GM19240 (cell line): ENCODE results near the gene KIF13A.

Experiments used
- DNase-seq: peaks from one replicate; pipeline ENCODE4 v3.0.0; 2011; ENCODE audit warnings: low spot score; ENCODE audit not compliant: insufficient read length

The KIF13A gene

GRCh38 chr6:17728551-17729222, 258.7 kb downstream of the KIF13A start:
- DNase-seq = no peak

DNA sequence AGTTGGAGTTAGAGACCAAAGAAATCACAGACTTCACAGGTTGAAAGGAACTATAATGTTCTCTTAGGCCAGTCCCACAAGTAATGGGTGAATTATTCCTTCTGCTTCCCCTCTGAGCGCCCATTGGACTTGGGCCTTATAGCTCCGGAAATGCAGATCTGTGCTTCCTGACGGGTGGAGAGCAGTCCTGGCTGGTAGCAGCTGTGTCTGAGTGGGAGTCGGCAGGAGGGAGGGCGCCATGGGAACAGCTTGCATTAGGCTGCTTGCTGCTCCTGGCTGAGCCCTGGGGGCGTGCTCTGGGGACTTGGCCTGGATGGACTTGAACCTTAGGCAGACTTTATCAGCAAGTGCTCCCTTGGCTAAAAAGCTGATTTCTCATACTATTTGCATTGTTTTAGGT, 262.4 kb downstream of the KIF13A start:
- no peak for DNase-seq

DNA sequence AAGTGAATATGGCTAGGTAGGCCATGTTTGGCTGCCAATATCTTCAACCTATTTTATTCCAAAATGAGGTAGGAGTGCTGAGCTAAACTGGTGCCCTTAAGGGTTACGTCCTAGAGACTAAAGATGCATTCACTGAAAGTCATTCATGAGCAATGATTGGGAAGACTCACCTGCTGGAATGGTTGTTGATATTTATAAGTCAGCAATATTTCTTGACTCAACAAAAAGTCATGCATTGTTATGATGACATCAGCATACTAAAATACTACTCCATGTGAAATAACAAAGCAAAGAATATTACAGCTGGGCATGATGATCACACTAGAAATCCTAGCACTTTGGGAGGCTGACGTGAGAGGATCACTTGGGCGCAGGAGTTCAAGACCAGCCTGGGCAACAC, 263.1 kb downstream of the KIF13A start:
- DNase-seq = no peak

DNA sequence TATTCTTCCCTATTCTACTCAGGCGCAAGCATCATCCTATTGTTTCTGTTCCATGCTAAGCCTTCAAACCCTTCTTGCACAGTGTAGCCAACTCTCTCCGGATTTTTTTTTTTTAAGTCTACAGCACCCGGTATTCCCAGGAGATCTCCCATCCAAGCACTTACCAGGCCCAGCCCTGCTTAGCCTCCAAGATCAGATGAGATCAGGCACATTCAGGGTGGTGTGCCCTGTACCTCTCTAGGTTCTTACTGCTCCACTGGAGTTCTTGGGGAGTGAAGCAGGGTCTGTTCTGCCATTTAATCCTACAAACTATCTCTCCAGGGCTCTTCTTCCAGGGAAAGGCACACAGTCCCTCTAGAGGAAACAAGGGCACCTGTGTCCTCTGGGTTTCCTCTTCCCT, 265.8 kb downstream of the KIF13A start:
- DNase-seq = no peak

GRCh38 chr6:17719323-17720041, 268.0 kb downstream of the KIF13A start:
- DNase-seq = no peak

DNA sequence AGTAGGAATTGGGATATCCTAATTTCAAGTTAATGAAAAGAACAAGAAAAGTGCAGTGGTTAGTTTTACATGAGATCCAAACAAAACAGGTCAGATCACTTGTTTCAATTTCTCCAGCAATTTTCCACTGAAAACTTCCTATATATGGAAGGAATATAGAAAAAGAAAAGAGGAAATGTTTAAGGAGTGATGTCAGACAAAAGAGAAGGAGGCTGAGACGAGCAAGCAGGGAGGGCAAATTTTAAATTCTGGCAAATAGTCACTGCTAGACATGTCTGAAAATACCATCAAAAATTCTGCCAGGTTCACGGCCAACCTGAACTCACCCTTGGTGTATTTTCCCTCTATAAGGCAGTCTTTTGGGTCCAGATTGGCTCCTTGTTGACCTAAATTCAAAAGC, 271.2 kb downstream of the KIF13A start:
- no peak for DNase-seq

DNA sequence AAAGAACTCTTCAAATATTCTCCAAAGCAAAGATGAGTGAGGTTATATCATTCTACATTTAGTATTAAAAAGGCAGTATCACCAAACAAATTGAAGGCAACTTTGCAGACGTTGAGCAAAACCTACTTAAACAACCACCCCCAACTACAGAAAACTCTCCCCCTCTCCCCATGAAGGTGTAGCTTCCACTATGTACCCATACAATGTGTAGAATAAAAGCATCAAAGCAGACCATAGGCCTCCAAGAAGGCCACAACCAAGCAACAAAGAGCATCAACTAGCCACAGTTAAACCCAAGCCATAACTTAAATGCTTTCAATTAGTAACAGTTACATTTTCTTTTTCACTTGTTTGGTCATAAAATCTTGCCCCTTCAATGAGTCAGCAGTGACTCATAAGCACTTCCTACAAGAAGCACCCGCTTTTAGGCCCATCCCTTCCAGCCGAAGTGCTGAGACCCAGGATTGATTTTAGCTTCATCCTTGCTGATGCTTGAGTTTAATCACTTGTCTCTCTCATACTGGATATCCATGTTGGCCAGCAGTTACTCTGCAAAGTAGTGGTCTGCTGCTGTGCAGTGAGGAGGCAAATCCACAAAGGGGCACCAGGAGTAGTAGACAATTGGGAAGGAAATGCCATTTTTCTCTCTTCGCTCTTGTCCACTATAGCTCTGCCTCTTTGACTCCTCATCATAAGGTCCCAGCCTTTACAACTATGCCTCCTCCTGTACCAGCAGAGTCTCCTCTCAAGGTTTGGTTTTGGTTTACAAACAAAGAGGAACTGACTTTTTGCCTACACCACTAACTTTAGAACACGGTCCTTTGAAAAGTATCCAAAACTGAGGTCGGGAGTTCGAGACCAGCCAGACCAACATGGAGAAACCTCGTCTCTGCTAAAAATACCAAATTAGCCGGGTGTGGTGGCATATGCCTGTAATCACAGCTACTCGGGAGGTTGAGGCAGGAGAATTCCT, 272.3 kb downstream of the KIF13A start:
- DNase-seq = no peak

DNA sequence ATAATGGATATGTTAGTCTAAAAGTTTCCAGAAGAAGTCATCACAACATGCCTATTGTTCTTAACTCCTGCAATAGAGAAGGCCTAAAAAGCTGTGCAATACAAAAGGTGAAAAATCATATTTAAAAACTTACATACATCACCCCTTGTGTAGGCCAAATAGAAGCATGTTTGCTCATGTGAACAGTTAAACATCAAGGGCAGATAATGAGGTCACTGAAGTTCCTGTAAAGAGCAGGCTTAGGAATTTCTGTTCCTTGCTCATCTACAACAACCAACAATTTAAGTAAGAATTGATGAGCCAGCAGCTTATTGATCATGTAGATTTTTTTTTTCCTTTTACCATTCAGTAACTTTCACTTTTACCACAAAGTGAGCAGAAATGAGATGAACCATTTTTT, 273.3 kb downstream of the KIF13A start:
- no peak for DNase-seq

DNA sequence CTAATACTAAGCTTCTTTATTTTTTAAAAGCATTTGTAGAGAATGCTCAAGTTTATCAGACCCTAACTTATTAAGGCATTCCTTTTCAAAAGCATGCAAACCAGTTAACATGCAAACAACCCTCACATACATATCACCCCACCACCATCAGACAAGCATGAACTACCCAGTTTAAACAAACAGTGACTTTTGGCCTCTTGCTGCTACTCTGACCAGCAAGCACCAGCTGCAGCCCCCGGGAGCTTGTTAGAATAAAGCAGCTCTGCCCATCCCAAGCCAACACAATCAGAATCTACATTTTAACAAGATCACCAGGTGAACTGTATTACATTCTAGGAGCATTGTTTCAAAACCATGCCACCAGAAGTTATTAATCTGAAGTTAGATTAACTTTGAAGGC, 274.9 kb downstream of the KIF13A start:
- no peak for DNase-seq

DNA sequence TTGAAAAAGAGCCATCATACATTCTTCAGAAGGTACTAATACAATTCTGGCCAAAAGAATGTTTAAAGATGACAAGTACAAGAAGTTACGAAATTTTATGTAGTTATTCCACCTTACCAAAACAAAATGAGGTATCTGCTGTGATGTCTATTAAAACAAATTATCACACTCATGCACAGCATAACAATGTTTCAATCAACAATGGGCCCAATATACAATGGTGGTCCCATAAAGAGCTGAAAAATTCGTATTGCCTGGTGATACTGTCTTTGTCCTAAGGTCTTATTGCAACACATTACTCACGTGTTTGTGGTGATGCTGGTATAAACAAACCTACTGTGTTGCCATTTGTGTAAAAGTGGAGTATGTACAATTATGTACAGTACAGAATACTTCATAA, 277.1 kb downstream of the KIF13A start:
- no peak for DNase-seq

GRCh38 chr6:17709476-17709875, 278.0 kb downstream of the KIF13A start:
- DNase-seq = no peak
